Left lung (tissue), 10 donors: Measurements from ENCODE around the gene ALG9. TPM values are rescaled to one million over a fixed set of nuclear protein-coding genes. Genes with fewer than 3 reads are reported as not detected.

ENCODE experiments used
- ATAC-seq: fragments of 200-7000 bp; cut with Tn5 transposase; one replicate; pipeline ENCODE4 v1.9.1; 2020; ENCODE audit warnings: moderate library complexity
- DNase-seq, 4 donors: peaks; one replicate each; pipeline ENCODE4 v3.0.0-alpha.2; 2013 to 2020
- H3K27ac ChIP-seq, 2 donors: fragments of 200-600 bp; sonication (generic) in 1 of 2; one replicate each; pipeline versions ENCODE4 v1.5.0 to v1.8.0; 2020 to 2021
- H3K27me3 ChIP-seq, 2 donors: fragments of 200-600 bp; sonication (generic) in 1 of 2; one replicate each; pipeline versions ENCODE4 v1.5.0 to v1.8.0; 2020 to 2021
- H3K36me3 ChIP-seq, 2 donors: fragments of 200-600 bp; sonication (generic) in 1 of 2; one replicate each; pipeline versions ENCODE4 v1.5.0 to v1.8.0; 2020 to 2021
- H3K4me1 ChIP-seq, 2 donors: fragments of 200-600 bp; one replicate each; pipeline ENCODE4 v1.8.0; 2021
- H3K4me3 ChIP-seq, 2 donors: fragments of 200-600 bp; sonication (generic) in 1 of 2; one replicate each; pipeline versions ENCODE4 v1.5.0 to v1.8.0; 2020 to 2021; ENCODE audit warnings: mild to moderate bottlenecking in 1 of 2
- H3K9me3 ChIP-seq, 2 donors: fragments of 200-600 bp; sonication (generic) in 1 of 2; one replicate each; pipeline versions ENCODE4 v1.5.0 to v1.8.0; 2020 to 2021
- intact Hi-C, 2 donors: fragments of 100-400 bp; cut with DNase I; formaldehyde crosslinking; loops; one replicate each; pipeline versions ENCODE4 v1.11.2 to v1.14.2; 2022
- polyA plus RNA-seq, 6 donors: library from polyadenylated mRNA; unstranded; fragments of 120-200 nt; gene quantifications; one replicate each; pipeline ENCODE4 v1.2.1, GENCODE V29; 2013; ENCODE audit not compliant: insufficient read length in 6 of 6
- total RNA-seq, 2 donors: library from RNA; stranded (reverse); fragmentation: NEBNext Ultra II Directional; extraction: Animal tissue kit (Norgen Biotek cat#: 25700); gene quantifications; one replicate each; pipeline ENCODE4 v1.2.1, GENCODE V29; 2021
- TF ChIP-seq, protein P1 (sequence below), 2 donors: fragments of 200-600 bp; sonication (generic) in 1 of 2; IDR thresholded peaks; one replicate each; pipeline versions ENCODE4 v1.5.0 to v1.8.0; 2021; ENCODE audit warnings: antibody characterized with exemption in 2 of 2
- donor health status: DM: no; HTN: yes; CAD: no.
- donor health status: DM: no; HTN: no; CAD: no.

The ALG9 gene
- total and polyA plus RNA-seq, 8 donors = 27.5 to 51.0 (median 47.4) TPM

GRCh38 chr11:111779118-111779517 lies 92.3 kb downstream of the ALG9 start:
- intact Hi-C loops = loop anchor here in 1 of 2 donors (5.0 to 10.0 kb wide), 2 partner anchors 56 to 177 kb away; partner anchors contain the start of gene SIK2
- H3K36me3 ChIP-seq = no peaks in the 10 kb centered on the region
- no peaks in the 10 kb centered on the region for H3K9me3 ChIP-seq

GRCh38 chr11:111778047-111778558 lies 93.3 kb downstream of the ALG9 start:
- Histone ChIP-seq H3K4me3 (no peak overlapping the region), H3K4me1 (no peaks in the 10 kb centered on the region), H3K36me3 (no peaks in the 10 kb centered on the region), H3K27ac (no peak overlapping the region), H3K27me3 (no peaks in the 10 kb centered on the region), H3K9me3 (no peaks in the 10 kb centered on the region)
- no peak for ATAC-seq
- intact Hi-C loops = loop anchor here in 1 of 2 donors (5.0 to 10.0 kb wide), 2 partner anchors 57 to 176 kb away; partner anchors contain the start of gene SIK2
- TF ChIP-seq, protein P1, sequence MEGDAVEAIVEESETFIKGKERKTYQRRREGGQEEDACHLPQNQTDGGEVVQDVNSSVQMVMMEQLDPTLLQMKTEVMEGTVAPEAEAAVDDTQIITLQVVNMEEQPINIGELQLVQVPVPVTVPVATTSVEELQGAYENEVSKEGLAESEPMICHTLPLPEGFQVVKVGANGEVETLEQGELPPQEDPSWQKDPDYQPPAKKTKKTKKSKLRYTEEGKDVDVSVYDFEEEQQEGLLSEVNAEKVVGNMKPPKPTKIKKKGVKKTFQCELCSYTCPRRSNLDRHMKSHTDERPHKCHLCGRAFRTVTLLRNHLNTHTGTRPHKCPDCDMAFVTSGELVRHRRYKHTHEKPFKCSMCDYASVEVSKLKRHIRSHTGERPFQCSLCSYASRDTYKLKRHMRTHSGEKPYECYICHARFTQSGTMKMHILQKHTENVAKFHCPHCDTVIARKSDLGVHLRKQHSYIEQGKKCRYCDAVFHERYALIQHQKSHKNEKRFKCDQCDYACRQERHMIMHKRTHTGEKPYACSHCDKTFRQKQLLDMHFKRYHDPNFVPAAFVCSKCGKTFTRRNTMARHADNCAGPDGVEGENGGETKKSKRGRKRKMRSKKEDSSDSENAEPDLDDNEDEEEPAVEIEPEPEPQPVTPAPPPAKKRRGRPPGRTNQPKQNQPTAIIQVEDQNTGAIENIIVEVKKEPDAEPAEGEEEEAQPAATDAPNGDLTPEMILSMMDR (IDR thresholded peaks at IDR 0.05) = no peak
- no peak for DNase-seq

More at GRCh38 chr11:111779118-111779517, 92.3 kb downstream of the ALG9 start:
- no peak for DNase-seq
- TF ChIP-seq, protein P1 (IDR thresholded peaks at IDR 0.05) = no peak
- Histone ChIP-seq H3K4me3 (no peak overlapping the region), H3K27me3 (no peaks in the 10 kb centered on the region), H3K4me1 (no peaks in the 10 kb centered on the region), H3K27ac (no peak overlapping the region)
- no peak for ATAC-seq

GRCh38 chr11:111777094-111778046 lies 94.0 kb downstream of the ALG9 start:
- DNase-seq (peak in 2 of 4 donors; percentile 74 to 86), ATAC-seq (peak; percentile 94)
- no peaks in the 10 kb centered on the region for H3K9me3 ChIP-seq
- H3K27me3 ChIP-seq = no peaks in the 10 kb centered on the region
- TF ChIP-seq, protein P1 (IDR thresholded peaks at IDR 0.05) = peak; percentile 54 to 80
- H3K27ac ChIP-seq = no peak overlapping the region
- intact Hi-C loops = loop anchor here in 1 of 2 donors (5.0 to 10.0 kb wide), 2 partner anchors 57 to 175 kb away; partner anchors contain the start of gene SIK2
- no peak overlapping the region for H3K4me3 ChIP-seq
- H3K4me1 ChIP-seq = no peaks in the 10 kb centered on the region
- no peaks in the 10 kb centered on the region for H3K36me3 ChIP-seq

GRCh38 chr11:111776398-111777093 lies 94.8 kb downstream of the ALG9 start:
- DNase-seq = no peak
- Histone ChIP-seq H3K4me3 (no peak overlapping the region), H3K36me3 (no peaks in the 10 kb centered on the region), H3K27ac (no peak overlapping the region), H3K4me1 (no peaks in the 10 kb centered on the region), H3K9me3 (no peaks in the 10 kb centered on the region), H3K27me3 (no peaks in the 10 kb centered on the region)
- intact Hi-C loops = loop anchor here in 1 of 2 donors (5.0 to 10.0 kb wide), 2 partner anchors 58 to 174 kb away; partner anchors contain the start of gene SIK2
- no peak for ATAC-seq
- TF ChIP-seq, protein P1 (IDR thresholded peaks at IDR 0.05) = no peak
